Adrenal gland (tissue), 12 donors: ENCODE results near the gene PPP1R12B. TPM values are rescaled to one million over a fixed set of nuclear protein-coding genes. Genes with fewer than 3 reads are reported as not detected.
"Not testable (repeated sequence)": the region's sequence is repeated elsewhere in the genome, so short reads cannot be mapped to it uniquely, and the experiment has no call there.

ENCODE experiments used
- DNase-seq, 7 donors: peaks; one replicate each; pipeline ENCODE4 v3.0.0-alpha.2; 2019 to 2020
- H3K27ac ChIP-seq, 5 donors: fragments of 200-600 bp; sonication (generic) in 4 of 5; 1 replicate in 3 of 5; 2 replicates in 2 of 5; pipeline versions ENCODE4 v1.5.1 to v1.8.0; 2016 to 2020; ENCODE audit warnings: mild to moderate bottlenecking in 1 of 5
- H3K27me3 ChIP-seq: fragments of 200-600 bp; 2 replicates; pipeline ENCODE4 v1.8.0; 2021
- H3K36me3 ChIP-seq, 2 donors: fragments of 200-600 bp; replicated peaks in 1 of 2; 1 replicate in 1 of 2; 2 replicates in 1 of 2; pipeline versions ENCODE4 v1.5.1 to v1.8.0; 2018 to 2022
- H3K4me1 ChIP-seq, 2 donors: fragments of 200-600 bp; replicated peaks in 1 of 2; 1 replicate in 1 of 2; 2 replicates in 1 of 2; pipeline versions ENCODE4 v1.5.1 to v1.8.0; 2018 to 2021
- H3K4me3 ChIP-seq, 4 donors: fragments of 200-600 bp; sonication (generic) in 3 of 4; one replicate each; pipeline ENCODE4 v1.5.1; 2016 to 2018
- H3K9me3 ChIP-seq, 3 donors: fragments of 200-600 bp; sonication (generic) in 1 of 3; replicated peaks in 1 of 3; 1 replicate in 2 of 3; 2 replicates in 1 of 3; pipeline versions ENCODE4 v1.5.1 to v1.8.0; 2016 to 2021
- CTCF ChIP-seq, 6 experiments: fragments of 450-650 bp in 4 of 6; fragments of 200-600 bp in 2 of 6; sonication (generic) in 1 of 6; IDR thresholded peaks; 1 replicate in 5 of 6; 2 replicates in 1 of 6; pipeline versions ENCODE4 v1.5.1 to v1.8.0; 2016 to 2021; ENCODE audit warnings: antibody characterized with exemption in 6 of 6, mild to moderate bottlenecking in 2 of 6, moderate library complexity in 1 of 6
- POLR2A ChIP-seq, 2 donors: fragments of 450-650 bp; IDR thresholded peaks; one replicate each; pipeline ENCODE4 v1.6.1; 2017; ENCODE audit warnings: antibody characterized with exemption in 2 of 2, mild to moderate bottlenecking in 2 of 2, moderate library complexity in 1 of 2
- WGBS, 4 donors: extraction: QIAGEN DNeasy Blood & Tissue Kit in 2 of 4; methylation state at CpG; one replicate each; pipeline versions ENCODE4 v1.1.5 to v1.1.7; 2013 to 2017; 5-methylcytosine and 5-hydroxymethylcytosine counted together
- intact Hi-C, 2 donors: fragments of 100-400 bp; cut with DNase I; formaldehyde crosslinking; loops; one replicate each; pipeline versions ENCODE4 v1.14.1 to v1.15.0; 2022 to 2023
- polyA plus RNA-seq, 3 donors: library from polyadenylated mRNA; stranded (reverse); fragments of 200-250 nt in 2 of 3; fragments of 350-450 nt in 1 of 3; fragmentation: Illumina TruSeq in 1 of 3; extraction: RNeasy Lipid Tissue Mini Kit (QIAGEN cat#74804) in 1 of 3; gene quantifications; one replicate each; pipeline ENCODE4 v1.2.3, GENCODE V29; 2013 to 2014
- total RNA-seq, 9 donors: library from RNA; depleted of rRNA in 4 of 9; stranded (reverse); fragments of >200 nt in 4 of 9; fragments of 120-200 nt in 1 of 9; fragmentation: NEBNext Ultra II Directional in 1 of 9; extraction: Animal tissue kit (Norgen Biotek cat#: 25700) in 1 of 9; gene quantifications; one replicate each; pipeline versions ENCODE4 v1.1.0 to v1.2.4, GENCODE V29; 2013 to 2023
- donor health status: healthy with polysubstance abuse.
- donor health status: Bipolar disorder and iron deficiency.
- donor health status: DM: yes; HTN: yes; CAD: no.
- donor health status: DM: no; HTN: no; CAD: no.
- donor health status: DM: no; HTN: no; CAD: no.
- donor health status: DM: yes; HTN: yes; CAD: no.

The PPP1R12B gene
- total and polyA plus RNA-seq, 12 donors = 3.0 to 43.9 (median 19.8) TPM

DNA sequence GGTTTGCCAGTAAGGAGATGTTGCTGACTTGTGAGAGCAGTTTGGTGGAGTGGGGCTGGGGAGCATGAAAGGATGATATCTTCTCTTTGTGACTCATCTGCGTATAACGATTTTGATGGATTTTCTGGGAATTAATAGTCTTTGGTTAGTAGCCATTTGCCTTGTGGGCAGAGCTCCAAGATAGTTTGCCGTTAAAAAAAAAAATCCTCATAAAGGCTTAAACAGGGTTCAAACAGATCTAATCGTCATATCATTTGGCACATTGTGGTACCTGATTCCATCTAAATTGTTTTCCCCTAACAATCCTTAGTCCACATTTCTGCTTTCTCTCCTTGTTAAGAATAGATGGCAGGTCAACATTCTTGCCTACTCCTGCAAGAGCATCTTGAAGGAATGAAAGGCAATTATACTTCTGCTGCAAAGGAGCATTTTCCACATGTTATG is 168.0 kb downstream of the PPP1R12B start:
- intact Hi-C loops = no loop called here
- no peak overlapping the region for H3K27ac ChIP-seq
- peaks cover 0 to 4% of the 10 kb centered on the region in 2 donors for H3K4me1 ChIP-seq
- H3K36me3 ChIP-seq = no peaks in the 10 kb centered on the region
- 41 to 75% (median 57%) methylated on average over 4 of the region's 4 CpGs for WGBS, 4 donors
- TF ChIP-seq CTCF (IDR thresholded peaks at IDR 0.05) = no peak
- TF ChIP-seq POLR2A (IDR thresholded peaks at IDR 0.05) = no peak
- H3K27me3 ChIP-seq = no peaks in the 10 kb centered on the region
- no peaks in the 10 kb centered on the region for H3K9me3 ChIP-seq
- H3K4me3 ChIP-seq = no peak overlapping the region
- DNase-seq = no peak

DNA sequence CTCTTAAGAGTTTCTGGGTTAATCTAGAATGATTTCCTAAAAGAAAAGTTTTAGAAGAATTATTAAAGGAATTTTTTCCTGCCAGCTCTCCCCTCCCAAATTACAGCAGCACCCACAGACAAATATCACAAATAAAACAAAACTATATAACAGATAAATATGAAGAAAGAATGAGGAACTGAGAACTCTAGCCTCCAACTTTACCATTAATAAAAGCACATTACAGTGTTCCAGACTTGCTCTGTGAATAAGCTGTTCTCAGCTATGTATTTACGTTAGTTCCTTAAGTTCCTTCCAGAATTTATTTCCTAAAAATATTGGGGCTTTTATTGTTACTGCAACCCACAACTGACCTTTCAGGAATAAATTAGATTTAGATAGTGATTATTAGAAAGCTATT is 168.6 kb downstream of the PPP1R12B start:
- H3K36me3 ChIP-seq, DNase-seq, H3K4me1 ChIP-seq, intact Hi-C loops, H3K27ac ChIP-seq, H3K9me3 ChIP-seq, H3K27me3 ChIP-seq, H3K4me3 ChIP-seq: not testable (repeated sequence)
- WGBS, 4 donors = 82 to 100% (median 87%) methylated on average over 1 of the region's 1 CpG

DNA sequence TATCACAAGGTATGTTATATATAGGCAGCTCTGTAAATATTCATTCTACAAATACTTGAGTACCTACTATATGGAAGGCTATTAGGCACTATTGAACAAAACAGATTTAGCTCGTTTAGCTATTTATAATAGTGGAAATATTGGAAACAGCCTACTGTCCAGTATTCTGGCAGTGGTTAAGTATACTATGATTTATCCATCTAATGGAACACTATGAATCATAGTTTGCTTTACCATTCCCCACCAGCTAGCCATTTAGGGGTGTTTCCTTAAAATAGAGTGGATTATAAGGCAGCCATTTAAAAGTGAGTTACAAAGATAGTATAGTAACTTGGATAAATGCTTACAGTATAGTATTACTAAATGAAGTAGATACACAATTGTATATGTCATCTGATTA is 169.7 kb downstream of the PPP1R12B start:
- H3K27me3 ChIP-seq, H3K27ac ChIP-seq, H3K4me1 ChIP-seq, H3K9me3 ChIP-seq, DNase-seq, H3K4me3 ChIP-seq, H3K36me3 ChIP-seq, intact Hi-C loops: not testable (repeated sequence)
- WGBS, 4 donors = 79 to 95% (median 90%) methylated on average over 1 of the region's 1 CpG

DNA sequence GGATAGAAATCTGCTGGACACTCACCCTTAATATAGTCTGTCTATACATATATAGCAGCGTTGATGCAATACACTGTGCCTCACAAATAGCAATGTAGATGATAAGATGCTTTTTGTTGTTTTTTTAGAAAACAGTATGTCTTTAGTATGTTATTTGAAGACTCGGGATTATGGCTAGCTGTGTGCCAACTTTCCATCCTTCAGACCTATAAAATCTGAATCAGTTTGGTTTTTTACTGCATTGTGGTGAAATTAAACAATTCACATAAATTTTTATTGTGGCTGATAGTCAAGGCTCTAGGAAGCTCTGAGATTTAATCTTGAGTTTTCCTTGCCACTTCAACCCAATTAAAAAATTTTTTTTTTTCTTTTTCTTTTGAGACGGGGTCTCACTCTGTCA is 170.4 kb downstream of the PPP1R12B start:
- H3K27me3 ChIP-seq, H3K9me3 ChIP-seq, H3K4me1 ChIP-seq, H3K4me3 ChIP-seq, intact Hi-C loops, H3K27ac ChIP-seq, H3K36me3 ChIP-seq, DNase-seq: not testable (repeated sequence)
- 89 to 96% (median 93%) methylated on average over 3 of the region's 3 CpGs for WGBS, 4 donors

DNA sequence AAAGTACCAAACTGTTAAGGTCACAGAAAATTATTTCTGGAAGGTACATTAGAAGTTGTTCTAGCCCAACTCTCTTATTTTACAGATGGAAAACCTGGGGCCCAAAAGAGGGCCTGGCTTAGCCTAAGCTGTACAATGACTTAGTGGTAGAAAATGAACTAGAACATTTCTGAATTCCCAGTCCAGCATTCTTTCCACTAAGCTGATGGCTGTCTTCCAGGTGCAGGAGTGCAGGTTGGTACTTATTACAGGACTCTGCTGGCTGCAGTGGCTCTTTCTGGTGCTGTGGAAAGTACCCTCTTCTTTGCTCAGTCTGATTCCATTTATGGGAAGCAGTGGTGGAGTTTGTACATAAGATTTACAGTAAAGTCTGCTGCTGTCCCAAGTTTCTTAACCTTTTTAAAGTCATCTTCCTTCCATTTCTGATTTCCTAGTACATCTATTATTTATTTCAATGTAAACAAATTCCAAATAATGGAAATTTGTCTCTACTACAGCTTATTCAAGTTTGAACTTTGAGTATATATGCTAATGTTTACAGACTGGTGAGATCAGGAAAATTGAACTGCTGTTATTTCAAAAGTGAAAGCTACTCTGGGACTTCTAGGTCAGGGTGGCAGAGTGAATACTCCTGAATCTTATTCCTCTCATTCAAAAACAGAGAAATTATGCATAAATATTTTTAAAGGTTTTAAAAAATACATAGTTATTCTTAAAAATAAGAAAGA is 171.8 kb downstream of the PPP1R12B start:
- intact Hi-C loops, H3K9me3 ChIP-seq, H3K27me3 ChIP-seq, H3K27ac ChIP-seq, DNase-seq, H3K36me3 ChIP-seq, H3K4me3 ChIP-seq, H3K4me1 ChIP-seq: not testable (repeated sequence)

GRCh38 chr1:202520857-202521216 is 172.3 kb downstream of the PPP1R12B start:
- H3K4me3 ChIP-seq, intact Hi-C loops, H3K27ac ChIP-seq, H3K9me3 ChIP-seq, H3K36me3 ChIP-seq, H3K4me1 ChIP-seq, H3K27me3 ChIP-seq, DNase-seq: not testable (repeated sequence)
- 89 to 100% (median 100%) methylated on average over 2 of the region's 2 CpGs for WGBS, 4 donors

DNA sequence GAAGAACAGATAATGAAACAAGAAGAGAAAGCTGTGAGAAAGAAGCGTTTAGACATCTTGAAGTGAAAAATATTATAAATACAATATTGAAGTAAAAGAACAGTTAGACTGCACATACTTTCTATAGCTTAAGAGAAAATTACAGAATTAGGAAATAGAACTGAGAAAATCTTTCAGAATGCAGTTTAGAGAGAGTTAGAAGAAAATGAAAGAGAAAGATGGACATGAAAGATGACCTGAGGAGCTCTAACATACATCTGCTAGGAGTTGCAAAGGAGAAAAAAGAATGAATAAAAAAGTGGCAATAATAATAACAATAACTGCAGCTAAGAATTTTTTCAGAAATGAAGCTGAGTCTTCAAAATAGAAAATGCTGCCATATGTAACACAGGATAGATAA is 173.0 kb downstream of the PPP1R12B start:
- H3K27me3 ChIP-seq, DNase-seq, intact Hi-C loops, H3K4me1 ChIP-seq, H3K4me3 ChIP-seq, H3K9me3 ChIP-seq, H3K27ac ChIP-seq, H3K36me3 ChIP-seq: not testable (repeated sequence)
- 90 to 97% (median 91%) methylated on average over 1 of the region's 1 CpG for WGBS, 4 donors
